Renal pelvis (tissue), 4 donors: ENCODE results near the gene BEND5. TPM values are rescaled to one million over a fixed set of nuclear protein-coding genes. Genes with fewer than 3 reads are reported as not detected.

Experiments
- DNase-seq: peaks from one replicate; pipeline ENCODE4 v3.0.0-alpha.2; 2013
- polyA plus RNA-seq, 3 donors: library from polyadenylated mRNA; unstranded; fragments of 120-200 nt; gene quantifications; one replicate each; pipeline ENCODE4 v1.2.1, GENCODE V29; 2013; ENCODE audit not compliant: insufficient read length in 3 of 3

Gene BEND5
- polyA plus RNA-seq, 3 donors: 25.7 to 29.2 (median 26.3) TPM

DNA sequence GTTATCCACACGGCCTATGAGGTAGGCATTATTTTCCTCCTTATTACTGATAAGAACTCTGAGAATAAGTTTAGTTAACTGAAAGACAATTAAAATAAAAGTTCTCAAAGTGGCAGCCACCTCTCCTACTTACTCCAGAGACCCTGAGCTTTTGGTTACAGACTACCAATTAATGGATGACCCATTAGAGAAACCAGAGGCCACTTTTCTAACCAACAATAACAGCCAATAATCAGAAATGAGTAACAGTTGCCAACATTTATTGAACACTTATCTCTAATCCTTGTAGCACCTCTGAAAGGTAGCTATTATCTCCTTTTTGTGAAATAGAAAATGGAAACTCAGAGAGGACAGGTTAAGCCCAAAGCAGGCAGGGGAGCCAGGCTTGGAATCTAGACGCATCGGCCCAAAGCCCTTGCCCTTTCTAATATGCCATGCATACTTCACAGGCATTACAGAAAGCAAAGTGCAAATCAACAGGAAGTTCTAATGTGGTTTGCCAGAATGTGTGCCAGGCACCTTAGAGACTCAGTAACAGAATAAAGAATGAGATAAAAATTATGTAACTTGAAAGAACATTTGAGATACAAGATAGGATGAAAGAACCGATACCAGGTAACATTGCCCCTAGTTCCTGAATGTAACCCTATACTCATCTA lies 50.0 kb downstream of the BEND5 start:
- DNase-seq: no peak

GRCh38 chr1:48726139-48726538 lies 50.6 kb downstream of the BEND5 start:
- no peak for DNase-seq

DNA sequence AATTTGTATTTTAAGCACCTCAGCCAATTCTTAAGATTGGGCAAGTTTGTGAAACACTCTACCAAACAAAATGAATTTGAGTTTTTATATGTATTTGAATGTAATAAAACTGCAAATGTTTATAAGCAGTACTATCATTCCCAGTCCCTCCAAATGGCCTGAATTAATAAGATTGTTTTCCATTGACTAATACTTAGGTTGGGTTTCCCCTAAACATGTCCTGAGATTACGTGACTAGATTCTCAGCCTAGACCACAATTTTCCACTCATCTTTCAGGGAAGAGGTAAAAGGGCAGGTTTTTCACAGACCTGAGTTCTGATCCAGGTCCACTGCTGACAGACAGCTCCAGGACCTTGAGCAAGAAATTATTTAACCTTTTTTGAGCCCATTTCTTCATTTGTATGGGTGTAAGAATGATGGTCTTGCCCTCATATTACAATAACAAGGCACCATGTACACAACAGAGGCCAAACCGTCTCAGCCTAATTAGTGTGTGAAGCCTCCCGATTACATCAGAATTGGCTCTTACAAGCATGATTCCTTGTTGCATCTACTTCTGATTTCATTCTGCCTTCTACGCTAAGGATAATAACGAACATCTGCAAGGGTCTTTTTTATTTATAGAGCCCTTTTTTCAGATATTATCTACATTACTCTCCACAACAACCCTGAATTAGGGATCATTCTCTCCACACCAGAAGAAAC lies 51.2 kb downstream of the BEND5 start:
- no peak for DNase-seq

DNA sequence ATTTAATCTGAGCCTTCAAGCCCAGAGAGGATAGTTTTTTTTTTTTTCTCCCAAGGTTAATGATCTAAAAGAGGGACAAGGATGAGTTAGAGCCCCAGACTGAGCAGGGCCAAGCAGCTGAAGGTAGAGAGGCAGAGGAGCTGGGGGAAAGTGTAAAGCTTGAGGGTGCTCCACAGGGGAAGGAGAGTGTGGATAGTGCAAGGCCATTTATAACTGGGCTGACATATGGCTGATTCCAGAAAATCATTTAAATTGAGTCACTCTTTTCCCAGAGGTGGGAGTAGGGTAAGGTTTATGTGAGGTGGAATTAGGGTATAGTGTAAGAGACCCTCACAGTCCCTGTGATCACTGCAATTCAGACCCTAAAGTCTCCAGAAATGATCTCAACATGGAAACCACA lies 55.8 kb downstream of the BEND5 start:
- DNase-seq: no peak

DNA sequence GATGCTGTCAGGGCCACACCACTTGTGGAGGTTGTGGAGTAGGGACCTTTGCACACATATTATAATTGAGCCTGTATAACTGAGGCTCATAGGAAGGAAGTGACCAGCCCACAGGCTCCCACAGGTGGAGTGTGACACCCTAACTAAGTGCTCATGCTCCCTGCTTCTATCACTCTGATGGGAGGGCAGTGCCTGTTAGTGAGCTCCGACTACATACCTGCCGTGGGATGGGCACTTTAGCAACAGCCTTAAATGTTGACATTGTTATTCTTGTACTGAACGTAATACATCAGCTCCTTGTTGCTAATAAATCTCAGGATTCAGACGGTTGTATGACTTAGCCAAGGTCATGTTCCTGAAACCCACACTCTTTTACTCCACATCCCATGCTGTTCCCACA lies 58.0 kb downstream of the BEND5 start:
- DNase-seq: no peak

DNA sequence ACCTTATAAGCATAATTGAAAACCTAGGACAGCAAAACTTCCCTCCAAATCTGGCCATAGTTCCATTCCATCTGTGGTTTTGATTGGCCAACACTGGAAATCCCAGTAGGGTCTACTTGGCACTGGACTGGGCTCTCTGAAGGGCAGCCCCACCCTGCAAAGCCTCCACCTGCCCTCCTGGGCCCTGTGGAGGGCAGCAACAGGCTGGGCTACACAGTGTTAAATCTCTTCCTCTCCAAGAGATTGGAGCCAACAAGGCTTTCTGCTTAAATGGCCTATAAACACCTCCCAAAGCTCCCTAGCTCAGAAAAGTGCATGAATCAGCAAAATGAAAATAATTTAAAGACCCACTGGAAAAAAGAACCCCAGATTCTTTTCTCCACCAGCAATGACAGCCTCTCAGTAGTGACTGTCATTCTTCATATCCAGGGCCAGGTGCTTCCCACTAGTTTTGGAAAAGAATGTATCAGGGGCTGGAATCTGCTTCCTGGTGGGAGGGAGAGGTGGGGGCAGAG lies 58.5 kb downstream of the BEND5 start:
- DNase-seq: no peak

DNA sequence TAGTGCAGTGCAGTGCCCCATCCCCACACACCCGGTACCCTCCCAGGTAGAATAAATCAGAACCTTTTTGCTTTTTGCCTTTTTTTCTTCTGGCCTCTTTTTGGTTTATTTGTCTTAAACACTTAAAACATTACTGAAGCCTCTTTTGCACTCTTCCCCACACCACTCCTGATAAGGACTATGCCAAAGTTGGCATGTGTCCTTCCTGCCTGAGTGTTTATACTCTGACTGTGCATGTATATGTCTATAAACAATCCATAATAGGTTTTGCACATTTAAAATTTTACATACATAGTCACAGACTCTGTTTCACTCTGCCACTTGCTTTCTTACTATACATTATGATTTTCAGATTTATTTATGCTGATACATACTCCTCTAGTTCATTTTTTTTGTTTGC lies 59.6 kb downstream of the BEND5 start:
- no peak for DNase-seq

- DNase-seq: no peak
Observed at GRCh38 chr1:48715921-48716320, 60.8 kb downstream of the BEND5 start.

DNA sequence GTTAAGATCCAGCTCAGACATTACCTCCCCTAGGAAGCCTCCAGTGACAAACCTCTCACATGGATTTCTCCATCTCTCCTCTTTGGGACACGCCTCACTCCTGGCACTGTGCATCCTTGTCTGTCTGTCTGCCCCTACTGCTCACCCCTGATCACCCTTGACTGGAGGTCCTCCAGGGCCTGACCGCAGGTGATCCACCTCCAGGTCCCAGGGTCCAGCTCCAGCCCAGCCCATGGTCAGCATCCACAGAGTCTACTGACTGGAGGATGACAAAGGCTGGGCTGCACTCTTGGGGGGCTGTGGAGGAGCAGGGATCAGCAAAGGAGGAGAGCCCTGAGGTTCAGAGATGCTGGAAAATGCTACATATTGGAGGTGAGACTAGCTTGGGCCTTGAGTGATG lies 65.8 kb downstream of the BEND5 start:
- no peak for DNase-seq

DNA sequence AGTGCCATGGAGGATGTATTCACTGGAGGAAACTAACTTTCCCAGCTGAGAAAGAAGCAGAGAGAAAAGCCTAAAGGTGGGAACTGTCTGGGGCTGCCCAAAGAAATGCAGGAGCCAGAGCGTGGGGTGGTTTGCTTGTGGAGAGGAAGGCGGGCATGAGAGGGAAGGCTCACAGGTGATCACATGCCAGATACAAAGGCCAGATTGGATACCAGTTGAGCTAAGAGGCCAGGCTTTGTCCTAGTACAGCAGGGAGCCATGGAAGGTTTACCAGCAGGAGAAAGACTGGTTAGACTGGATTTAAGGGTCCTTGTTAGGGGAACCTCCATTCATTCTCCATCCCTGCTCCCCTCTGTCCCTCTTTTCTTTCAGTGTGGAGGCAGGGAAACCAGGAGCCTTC lies 66.4 kb downstream of the BEND5 start:
- no peak for DNase-seq

- DNase-seq: no peak
Observed at GRCh38 chr1:48704736-48705135, 72.0 kb downstream of the BEND5 start.

DNA sequence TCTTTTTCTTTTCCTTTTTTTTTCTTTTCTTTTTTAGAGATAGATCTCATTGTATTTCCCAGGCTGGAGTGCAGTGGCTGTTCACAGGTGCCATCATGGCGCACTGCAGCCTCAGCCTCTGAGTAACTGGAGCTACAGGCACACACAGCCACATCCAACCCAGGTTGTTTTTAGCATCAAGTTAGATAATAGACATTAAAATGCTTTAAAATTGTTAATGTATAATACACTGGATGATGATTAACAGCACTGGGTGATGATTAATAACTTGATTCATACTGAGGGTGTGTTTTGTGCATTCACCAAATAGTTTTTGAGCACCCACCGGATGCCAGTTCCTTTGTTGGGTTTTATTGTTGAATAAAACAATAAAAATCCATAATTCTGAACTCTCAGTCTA lies 75.2 kb downstream of the BEND5 start:
- no peak for DNase-seq

GRCh38 chr1:48697066-48697707 lies 79.5 kb downstream of the BEND5 start:
- no peak for DNase-seq

GRCh38 chr1:48695161-48695560 lies 81.5 kb downstream of the BEND5 start:
- no peak for DNase-seq

- no peak for DNase-seq
Observed at GRCh38 chr1:48693674-48694320, 82.9 kb downstream of the BEND5 start.

- DNase-seq: no peak
Observed at GRCh38 chr1:48693180-48693579, 83.5 kb downstream of the BEND5 start.

DNA sequence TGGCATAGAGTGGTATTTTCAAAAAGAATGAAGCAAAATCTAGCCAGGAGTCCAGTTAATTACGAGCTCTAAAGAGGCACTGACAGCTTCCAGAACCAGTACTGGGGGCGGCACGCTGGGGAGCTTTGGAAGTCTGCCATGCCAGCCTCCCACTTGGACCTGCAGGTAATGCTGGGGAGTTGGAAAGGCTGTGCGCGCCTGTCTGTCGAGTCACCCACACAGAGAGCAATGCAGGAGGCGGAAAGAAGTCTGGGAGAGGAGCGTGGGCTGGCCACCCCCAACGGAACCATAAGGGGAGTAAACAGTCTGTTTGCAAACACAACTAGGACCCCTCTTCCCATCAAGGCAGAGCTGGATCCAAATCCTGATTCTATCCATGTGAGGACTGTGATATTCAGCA lies 84.5 kb downstream of the BEND5 start:
- DNase-seq: no peak

GRCh38 chr1:48691429-48692001 lies 85.2 kb downstream of the BEND5 start:
- no peak for DNase-seq

DNA sequence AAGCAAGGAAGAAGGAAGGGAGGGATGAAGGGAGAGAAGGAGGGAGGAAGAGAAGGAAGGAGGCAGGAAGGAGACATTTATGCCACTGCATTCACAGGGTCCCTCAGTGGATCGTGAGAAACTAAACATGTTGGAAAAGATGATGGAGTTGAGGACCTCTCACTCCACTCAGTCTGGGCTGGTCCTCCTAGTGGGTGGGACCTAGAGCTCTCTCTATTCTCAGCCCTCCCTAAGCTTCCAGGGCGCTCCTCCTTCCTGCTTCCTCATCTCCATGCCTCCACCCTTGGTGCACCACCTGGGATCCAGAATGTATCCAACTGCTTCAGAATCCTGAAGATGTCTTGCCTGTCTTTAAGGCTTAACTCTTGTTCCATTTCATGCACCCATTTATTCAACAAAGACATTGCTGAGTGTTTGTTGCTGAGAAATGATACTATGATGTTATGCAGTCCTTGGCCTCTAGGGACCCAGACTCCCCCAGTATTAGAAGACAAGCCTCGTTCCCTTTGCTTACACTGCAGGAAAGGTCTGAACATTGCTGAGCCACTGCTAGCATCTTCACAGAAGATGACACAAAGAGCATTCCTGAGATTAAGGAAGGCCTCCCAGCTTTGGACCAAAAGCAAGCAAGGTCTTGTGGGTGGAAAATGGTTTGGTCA lies 88.5 kb downstream of the BEND5 start:
- no peak for DNase-seq

DNA sequence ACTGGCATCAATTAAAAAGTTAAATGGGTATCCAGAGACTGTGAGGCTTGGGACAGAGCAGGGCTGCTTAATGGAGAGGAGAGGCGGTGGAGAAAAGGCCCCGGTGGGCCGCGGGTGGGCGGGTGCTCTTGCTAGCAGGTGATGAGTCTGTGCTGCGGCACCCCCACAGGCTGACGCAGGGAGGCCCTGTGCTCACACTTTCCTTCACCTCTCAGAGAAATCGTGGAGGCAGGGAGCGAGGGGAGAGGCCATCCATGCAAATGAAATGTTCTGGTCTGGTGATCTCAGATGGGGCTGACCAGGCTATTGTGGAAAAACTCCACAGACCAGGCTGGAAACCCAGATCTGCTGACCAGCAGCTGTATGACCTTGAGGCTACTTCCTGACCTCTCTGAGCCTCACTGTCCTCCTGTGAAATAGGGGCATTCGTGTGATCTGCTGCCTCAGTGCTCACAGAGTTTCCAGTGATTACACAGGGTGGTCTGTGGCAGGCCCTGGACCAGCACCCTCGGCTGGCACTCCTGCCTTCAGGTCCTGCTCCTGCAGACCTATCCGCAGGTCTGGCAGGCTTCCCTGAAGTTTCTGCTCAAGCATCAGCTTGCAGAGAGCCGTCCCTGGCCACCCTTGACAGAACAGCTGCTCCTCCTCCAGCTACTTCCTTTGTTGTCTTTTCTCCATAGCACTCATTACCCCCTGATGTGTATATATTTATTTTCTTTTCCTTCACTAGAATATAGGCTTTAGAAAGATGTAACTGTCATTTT lies 89.2 kb downstream of the BEND5 start:
- DNase-seq: peak; percentile 55

GRCh38 chr1:48686159-48686558 lies 90.5 kb downstream of the BEND5 start:
- DNase-seq: no peak
